Fibroblast of lung (primary cell): Measurements from ENCODE around the gene HIVEP1.

Experiments used
- EZH2 ChIP-seq: IDR thresholded peaks from 2 replicates; pipeline ENCODE4 v1.5.1; 2012; ENCODE audit warnings: low read length, control low read depth, mild to moderate bottlenecking; ENCODE audit errors: missing control alignments
- TF ChIP-seq, protein P1 (sequence below), 2 donors: IDR thresholded peaks in 1 of 2; conservative IDR thresholded peaks in 1 of 2; 1 replicate in 1 of 2; 2 replicates in 1 of 2; pipeline ENCODE4 v1.5.1; 2011 to 2012; ENCODE audit warnings: low read length in 2 of 2, control low read depth in 1 of 2, inconsistent platforms in 1 of 2, low read depth in 1 of 2, mild to moderate bottlenecking in 1 of 2

DNA sequence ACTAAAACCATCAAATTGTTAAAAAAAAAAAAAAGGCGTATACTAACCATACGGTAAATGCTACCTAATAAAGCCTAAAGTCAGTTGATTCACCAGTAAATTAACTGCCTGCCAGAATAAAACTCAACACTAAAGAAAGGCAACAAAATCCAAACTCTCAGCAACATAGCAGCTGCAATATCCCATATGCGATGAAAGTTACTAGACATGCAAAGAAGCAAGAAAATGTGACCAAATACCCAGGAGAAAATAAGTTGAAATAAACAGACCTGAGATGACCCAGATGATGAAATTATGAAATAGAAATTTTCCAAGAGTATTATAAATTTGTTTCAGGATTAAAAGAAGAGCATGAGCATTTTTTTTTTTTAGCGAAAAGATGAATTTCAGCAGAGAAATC is 174.4 kb downstream of the HIVEP1 start:
- TF ChIP-seq, protein P1, sequence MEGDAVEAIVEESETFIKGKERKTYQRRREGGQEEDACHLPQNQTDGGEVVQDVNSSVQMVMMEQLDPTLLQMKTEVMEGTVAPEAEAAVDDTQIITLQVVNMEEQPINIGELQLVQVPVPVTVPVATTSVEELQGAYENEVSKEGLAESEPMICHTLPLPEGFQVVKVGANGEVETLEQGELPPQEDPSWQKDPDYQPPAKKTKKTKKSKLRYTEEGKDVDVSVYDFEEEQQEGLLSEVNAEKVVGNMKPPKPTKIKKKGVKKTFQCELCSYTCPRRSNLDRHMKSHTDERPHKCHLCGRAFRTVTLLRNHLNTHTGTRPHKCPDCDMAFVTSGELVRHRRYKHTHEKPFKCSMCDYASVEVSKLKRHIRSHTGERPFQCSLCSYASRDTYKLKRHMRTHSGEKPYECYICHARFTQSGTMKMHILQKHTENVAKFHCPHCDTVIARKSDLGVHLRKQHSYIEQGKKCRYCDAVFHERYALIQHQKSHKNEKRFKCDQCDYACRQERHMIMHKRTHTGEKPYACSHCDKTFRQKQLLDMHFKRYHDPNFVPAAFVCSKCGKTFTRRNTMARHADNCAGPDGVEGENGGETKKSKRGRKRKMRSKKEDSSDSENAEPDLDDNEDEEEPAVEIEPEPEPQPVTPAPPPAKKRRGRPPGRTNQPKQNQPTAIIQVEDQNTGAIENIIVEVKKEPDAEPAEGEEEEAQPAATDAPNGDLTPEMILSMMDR (conservative IDR thresholded peaks at IDR 0.05 in 1 of 2, IDR thresholded peaks at IDR 0.05 in 1 of 2; ENCODE audit: low read depth in 1 of 2, low read length in 2 of 2), result no peak
- no peak for TF ChIP-seq EZH2
